Stimulated activated CD8-positive, alpha-beta memory T cell treated with anti-CD3 and anti-CD28 coated beads, Interleukin-2, amount 100 ng/mL, for 1 hour (primary cell): ENCODE measurements around the gene CIAO2A.
"Not testable (repeated sequence)": the region's sequence is repeated elsewhere in the genome, so short reads cannot be mapped to it uniquely, and the experiment has no call there.

Experiments
- DNase-seq, 2 donors: peaks; one replicate each; pipeline ENCODE4 v3.0.0-alpha.2; 2020; ENCODE audit warnings: low read depth in 2 of 2

Gene CIAO2A

GRCh38 chr15:64112073-64112772 lies 18.6 kb upstream of the CIAO2A start:
- no peak for DNase-seq

GRCh38 chr15:64111679-64112050 lies 18.0 kb upstream of the CIAO2A start:
- DNase-seq: no peak

- DNase-seq: no peak
Measured at GRCh38 chr15:64110950-64111678, 17.5 kb upstream of the CIAO2A start.

GRCh38 chr15:64110108-64110701 lies 16.6 kb upstream of the CIAO2A start:
- DNase-seq: not testable (repeated sequence)

GRCh38 chr15:64107337-64107736 lies 13.7 kb upstream of the CIAO2A start:
- no peak for DNase-seq

DNA sequence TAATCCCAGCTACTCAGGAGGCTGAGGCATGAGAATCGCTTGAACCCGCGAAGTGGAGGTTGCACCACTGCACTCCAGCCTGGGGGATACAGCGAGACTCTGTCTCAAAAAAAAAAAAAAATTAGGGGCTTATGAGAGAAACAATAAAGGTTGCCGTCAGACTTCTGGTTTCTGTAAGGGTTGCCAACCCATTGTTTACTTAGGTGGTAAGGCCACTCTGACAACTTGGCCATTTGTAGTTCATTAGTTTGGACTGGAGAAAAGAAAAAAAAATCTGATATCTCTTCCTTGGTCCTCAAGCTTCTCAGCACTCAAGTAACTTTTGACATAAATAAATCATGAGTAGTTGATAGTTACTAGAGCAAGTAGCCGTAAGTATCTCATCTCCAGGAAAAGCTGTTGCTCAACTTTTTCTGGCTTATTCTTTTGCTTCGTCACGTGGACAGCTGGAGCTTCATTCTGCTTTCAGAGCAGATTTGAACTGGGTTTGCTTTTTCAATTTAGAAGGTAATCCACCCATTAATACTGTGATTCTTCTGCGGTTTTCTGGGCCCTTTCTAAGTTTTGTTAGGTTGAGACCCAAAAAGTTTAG lies 11.6 kb upstream of the CIAO2A start:
- no peak for DNase-seq

DNA sequence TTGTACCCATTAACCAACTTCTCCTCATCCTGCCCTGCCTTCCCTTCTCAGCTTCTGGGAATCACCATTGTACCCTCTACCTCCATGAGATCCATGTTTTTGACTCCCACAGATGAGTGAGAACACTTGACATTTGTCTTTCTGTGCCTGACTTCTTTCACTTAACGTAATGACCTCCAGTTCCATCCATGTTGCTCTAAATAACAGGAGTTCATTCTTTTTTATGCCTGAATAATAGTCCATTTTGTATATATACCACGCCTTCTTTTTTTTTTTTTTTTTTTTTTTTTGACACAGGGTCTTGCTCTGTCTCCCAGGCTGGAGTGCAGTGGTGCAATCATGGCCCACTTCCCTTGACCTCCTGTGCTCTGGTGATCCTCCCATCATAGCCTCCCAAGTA lies 8.9 kb upstream of the CIAO2A start:
- no peak for DNase-seq

GRCh38 chr15:64100958-64101357 lies 7.3 kb upstream of the CIAO2A start:
- no peak for DNase-seq

- DNase-seq: no peak
Measured at GRCh38 chr15:64099379-64099778, 5.7 kb upstream of the CIAO2A start.

DNA sequence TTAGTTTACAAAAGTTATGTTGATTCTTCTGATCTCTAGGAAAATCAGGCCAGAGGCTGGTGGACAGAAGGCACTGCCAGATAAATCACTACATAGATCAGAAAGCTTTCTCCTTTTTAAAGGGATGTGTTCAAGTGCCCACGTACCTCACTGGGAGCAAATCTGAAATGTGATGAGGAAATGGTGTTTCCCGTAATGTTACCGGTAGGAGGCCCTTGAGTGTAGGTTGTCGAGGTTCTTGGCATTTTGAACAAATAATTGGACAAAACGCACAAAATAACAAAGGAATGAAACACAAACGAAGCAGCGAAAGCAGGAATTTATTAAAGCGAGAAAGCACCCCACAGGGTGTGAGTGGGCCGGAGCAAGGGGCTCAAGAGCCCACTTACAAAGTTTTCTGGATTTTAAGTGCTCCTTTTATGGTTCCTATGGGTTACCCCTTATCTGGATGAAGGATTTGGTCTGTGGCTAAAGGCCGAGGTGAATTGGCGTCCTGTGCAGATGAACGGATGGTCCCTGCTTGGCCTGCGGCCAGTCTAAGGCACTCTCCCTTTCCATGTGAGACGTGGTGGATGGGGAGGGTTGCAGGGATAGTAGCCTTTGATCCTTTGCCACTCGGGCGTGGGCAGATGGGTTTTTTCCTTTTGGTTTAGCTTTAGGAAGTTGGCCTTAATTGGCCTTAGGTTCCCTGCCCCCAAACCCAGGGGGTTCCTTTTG lies 3.2 kb upstream of the CIAO2A start:
- no peak for DNase-seq

GRCh38 chr15:64095795-64096667 lies 2.4 kb upstream of the CIAO2A start, which contains the start of gene SNX1:
Gene SNX1 (plus strand): TSS chr15:64095982. CDS start chr15:64096014, 32 bp downstream.
- DNase-seq: peak; percentile 95 to 97

DNA sequence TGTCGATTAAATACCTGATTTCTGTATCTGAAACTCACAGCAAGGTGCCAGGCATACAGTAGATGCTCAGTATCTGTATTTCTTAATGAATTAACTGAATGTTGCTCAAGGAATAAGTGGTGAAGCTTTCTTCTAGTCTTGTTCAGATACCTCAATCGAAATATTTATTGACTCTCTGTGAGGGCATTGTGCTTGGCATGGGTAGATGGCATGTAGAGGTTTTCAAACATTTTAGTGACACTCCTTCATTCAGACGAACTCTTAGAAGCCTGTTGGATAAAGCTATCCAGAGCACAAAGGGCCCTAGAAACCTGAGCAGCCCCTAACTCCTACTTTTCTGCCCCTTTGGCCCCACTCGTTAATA lies 1.8 kb upstream of the CIAO2A start:
- DNase-seq: no peak

- no peak for DNase-seq
Measured at GRCh38 chr15:64092864-64093626, 593 bp downstream of the CIAO2A start.

DNA sequence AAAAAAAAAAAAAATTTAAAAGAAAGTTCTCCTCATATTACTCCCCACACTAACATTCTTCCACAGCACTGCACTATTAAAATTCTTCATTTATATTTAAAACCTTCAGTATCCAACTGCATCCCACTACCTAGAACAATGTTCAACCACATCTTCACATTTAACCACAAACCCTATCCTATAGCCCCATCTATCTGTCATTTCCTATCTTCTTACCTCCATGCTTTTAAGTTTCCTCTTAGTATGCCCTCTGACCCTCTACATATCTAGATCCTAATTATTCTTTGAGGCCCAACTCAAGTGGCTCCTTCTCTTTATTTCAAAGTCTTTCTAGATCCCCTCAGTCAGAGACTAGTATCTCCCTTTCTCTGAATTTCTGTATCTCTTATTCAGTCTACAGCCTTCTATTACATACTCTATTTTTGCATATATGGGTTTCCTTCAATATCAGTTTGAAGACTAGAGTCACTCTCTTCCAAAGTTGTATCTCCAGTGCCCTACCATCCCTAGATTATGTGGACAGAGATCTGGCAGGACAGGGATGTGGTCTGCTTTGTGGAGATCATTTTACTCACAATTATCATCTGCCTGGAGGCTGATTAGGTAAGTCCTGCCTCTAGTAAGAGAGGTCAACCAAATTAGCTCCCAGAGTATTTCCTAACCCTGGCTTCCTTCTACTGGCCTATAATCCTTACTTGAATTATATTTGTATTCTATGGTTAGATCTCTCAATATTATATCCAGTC lies 1.4 kb downstream of the CIAO2A start:
- no peak for DNase-seq

DNA sequence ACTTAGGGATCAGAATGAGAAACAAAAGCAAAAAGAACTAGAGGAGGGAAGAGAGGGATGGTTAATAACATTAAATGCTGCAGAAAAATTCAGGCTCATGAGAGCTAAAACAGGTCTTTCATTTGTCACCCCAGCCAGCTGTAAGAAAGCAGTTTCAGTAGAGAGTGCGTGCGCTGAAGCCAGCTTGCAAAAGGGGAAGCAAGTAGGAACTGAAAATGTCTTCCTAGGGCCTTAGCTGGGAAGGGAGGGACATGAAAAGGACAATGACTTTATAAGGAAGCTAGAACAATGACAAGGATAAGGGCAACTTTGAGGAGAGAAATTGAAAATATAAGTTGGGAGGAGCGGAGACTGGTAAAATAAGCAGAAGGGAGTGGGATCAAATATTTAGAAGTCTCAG lies 3.1 kb downstream of the CIAO2A start:
- DNase-seq: no peak

- DNase-seq: no peak
Measured at GRCh38 chr15:64089543-64090280, 3.9 kb downstream of the CIAO2A start.

DNA sequence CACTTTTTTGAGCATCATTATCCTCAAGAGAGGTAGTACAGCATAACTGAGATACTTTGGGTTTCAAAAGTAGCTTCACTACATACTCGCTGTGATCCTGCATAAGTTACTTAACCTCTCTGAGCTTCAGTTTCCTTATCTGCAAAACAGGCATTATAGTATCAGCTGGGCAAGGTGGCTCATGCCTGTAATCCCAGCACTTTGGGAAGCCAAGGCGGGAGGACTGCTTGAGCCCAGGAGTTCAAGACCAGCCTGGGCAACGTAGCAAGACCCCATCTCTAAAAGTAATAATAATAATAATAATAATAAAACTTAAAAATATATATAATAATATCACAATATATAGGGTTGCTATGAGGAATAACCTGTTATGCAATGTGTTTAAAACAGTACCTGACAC lies 10.9 kb downstream of the CIAO2A start:
- no peak for DNase-seq

GRCh38 chr15:64073496-64073895 lies 20.1 kb downstream of the CIAO2A start:
- DNase-seq: not testable (repeated sequence)

DNA sequence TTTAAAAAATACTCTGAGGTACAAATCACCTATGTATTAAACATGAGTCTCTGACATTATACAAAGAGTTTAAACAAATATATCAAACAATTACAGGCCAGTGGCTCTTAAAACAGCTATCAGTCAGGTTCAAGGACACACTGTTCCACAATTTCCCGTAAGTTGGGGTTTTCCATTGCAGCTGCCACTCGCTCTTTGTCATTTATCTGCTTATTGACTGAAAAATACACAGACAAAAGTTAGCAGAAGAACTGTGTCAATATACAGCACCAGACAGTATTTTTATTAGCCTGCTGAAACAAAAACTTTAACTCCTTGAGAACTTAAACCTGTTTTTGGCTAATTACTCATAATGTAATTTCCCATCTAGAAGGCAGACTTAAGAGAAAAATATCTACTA lies 20.8 kb downstream of the CIAO2A start:
- DNase-seq: no peak
